Measurements from ENCODE around the gene LIPK. TPM values are rescaled to one million over a fixed set of nuclear protein-coding genes. Genes with fewer than 3 reads are reported as not detected.

The LIPK gene, protein sequence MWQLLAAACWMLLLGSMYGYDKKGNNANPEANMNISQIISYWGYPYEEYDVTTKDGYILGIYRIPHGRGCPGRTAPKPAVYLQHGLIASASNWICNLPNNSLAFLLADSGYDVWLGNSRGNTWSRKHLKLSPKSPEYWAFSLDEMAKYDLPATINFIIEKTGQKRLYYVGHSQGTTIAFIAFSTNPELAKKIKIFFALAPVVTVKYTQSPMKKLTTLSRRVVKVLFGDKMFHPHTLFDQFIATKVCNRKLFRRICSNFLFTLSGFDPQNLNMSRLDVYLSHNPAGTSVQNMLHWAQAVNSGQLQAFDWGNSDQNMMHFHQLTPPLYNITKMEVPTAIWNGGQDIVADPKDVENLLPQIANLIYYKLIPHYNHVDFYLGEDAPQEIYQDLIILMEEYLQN
- not detected in 5 replicates for total RNA-seq (2022; extraction: Qiagen RNA extraction; ENCODE audit: low read depth)

DNA sequence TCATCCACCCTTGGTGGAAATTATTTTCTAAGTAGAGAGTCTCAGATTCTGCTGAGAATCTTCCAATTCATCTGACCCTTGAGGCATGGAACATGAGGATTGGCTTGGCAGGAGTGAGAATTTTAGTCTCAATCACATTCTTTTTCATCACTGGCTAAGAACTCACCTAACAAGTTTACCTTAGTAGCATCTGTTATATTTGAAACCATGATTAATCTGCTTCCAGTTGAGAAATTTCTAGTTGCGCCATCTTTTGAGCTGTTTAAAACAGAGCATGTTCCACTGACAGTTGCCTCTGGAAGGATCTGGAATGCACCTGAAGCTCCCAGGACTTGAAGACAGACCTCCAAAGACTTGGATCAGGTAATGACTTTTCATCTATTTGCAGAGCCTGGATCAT, at the start of gene LIPK:
Gene LIPK, plus strand, starts transcription at position 292 of the 400 bp plus-strand sequence. CDS start 18,295 bp downstream, outside the sequence.

DNA sequence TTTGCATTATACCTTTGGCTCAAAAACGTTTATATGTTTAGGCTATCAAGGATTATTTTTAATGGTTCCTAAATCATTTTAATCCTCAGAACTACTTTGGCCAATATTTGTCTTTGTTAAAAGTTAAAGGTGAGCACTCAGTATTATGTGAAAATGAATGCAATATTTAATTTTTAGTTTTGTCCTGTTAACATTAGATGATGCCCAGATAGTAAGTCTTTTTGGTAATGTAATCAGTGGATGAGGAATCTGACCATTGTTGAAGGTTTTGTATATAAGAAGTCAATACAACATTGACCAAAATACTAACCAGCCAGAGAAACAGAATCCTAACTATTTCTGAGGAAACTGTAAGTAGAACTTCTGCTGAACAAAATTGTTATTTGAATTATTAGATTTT, 41.9 kb upstream of the LIPK start, which contains the start of gene LIPF:
Gene LIPF, plus strand, starts transcription at position 301 of the 400 bp plus-strand sequence. CDS start 2,856 bp downstream, outside the sequence.

DNA sequence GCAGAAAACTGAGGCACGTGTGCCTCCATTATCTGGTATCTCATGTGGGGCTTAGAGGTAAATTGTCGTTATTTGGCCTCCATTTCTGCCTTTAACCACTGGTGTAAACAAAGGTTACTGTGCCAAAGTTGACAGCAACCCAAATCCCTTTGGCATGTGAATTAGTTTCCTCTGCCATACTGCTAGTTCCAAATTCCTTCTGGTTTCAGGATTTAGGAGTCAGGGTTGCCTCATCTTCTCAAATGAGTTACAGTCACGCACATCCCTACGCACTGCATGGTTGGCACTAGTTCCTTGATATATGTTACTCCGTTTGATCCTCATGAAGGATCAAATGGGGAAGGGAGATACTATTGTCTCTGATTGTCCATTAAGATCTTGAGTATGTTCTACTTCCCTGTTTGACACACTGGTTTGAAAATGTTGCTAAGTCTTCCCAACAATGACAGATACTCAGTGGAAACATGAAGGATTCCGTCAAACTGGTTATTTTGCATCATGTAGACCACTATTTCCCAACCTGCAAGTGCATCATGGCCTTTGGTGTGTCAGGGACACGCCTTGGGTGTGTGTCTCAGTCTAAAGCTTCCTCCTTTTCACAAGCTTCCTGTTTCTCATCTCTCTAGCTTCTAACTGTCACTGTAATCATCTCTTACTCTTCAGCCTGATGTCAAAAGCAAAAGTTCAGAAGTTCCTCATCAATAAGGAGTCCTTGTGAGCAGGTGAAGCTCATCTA, 53.5 kb downstream of the LIPK start, which contains the start of gene LIPN:
Gene LIPN, plus strand, starts transcription at position 655 of the 736 bp plus-strand sequence. CDS start 1,386 bp downstream, outside the sequence.

Other genes starting within 250 kb of the LIPK start
- 7.0 to 9.2 TPM (median 8.0 TPM) in 5 replicates for gene RNLS, start 122.9 kb upstream of the LIPK start, total RNA-seq (2022; extraction: Qiagen RNA extraction; ENCODE audit: low read depth)
- gene LIPJ, start 119.5 kb upstream of the LIPK start, total RNA-seq (2022; extraction: Qiagen RNA extraction; ENCODE audit: low read depth), result not detected in 5 replicates
- gene LIPF, start 41.8 kb upstream of the LIPK start, total RNA-seq (2022; extraction: Qiagen RNA extraction; ENCODE audit: low read depth), result not detected in 5 replicates
- not detected in 5 replicates for gene LIPN, start 53.8 kb downstream of the LIPK start, total RNA-seq (2022; extraction: Qiagen RNA extraction; ENCODE audit: low read depth)
- not detected in 5 replicates for gene LIPM, start 96.5 kb downstream of the LIPK start, total RNA-seq (2022; extraction: Qiagen RNA extraction; ENCODE audit: low read depth)
- gene ANKRD22, start 145.6 kb downstream of the LIPK start, total RNA-seq (2022; extraction: Qiagen RNA extraction; ENCODE audit: low read depth), result 0.14 to 0.46 TPM (median 0.27 TPM) in 5 replicates
- gene STAMBPL1, start 174.0 kb downstream of the LIPK start, total RNA-seq (2022; extraction: Qiagen RNA extraction; ENCODE audit: low read depth), result 28.9 to 40.1 TPM (median 36.3 TPM) in 5 replicates
- gene ACTA2, start 246.5 kb downstream of the LIPK start, total RNA-seq (2022; extraction: Qiagen RNA extraction; ENCODE audit: low read depth), result 17.8 to 22.4 TPM (median 18.3 TPM) in 5 replicates